B cell (primary cell): ENCODE measurements around the gene CDC25C. TPM values are rescaled to one million over a fixed set of nuclear protein-coding genes. Genes with fewer than 3 reads are reported as not detected.
"Not testable (repeated sequence)": the region's sequence is repeated elsewhere in the genome, so short reads cannot be mapped to it uniquely, and the experiment has no call there.

ENCODE experiments used
- ATAC-seq: fragments of 200-7000 bp; cut with Tn5 transposase; one replicate; pipeline ENCODE4 v1.10.0; 2021; ENCODE audit warnings: low read depth, mild to moderate bottlenecking, moderate number of reproducible peaks, moderate library complexity
- CTCF ChIA-PET: fragments of 350-600 bp; sonication (Branson Sonifier 250); formaldehyde crosslinking; loops from one replicate; lab custom pipeline; 2021; ENCODE audit warnings: antibody characterized with exemption, inconsistent platforms; lab: Charles Lee
- POLR2A ChIA-PET: fragments of 350-600 bp; sonication (Branson Sonifier 250); formaldehyde crosslinking; loops from one replicate; lab custom pipeline; 2021; ENCODE audit warnings: antibody characterized with exemption; lab: Charles Lee
- DNase-seq: peaks from one replicate; pipeline ENCODE4 v3.0.0; 2013
- H2AFZ ChIP-seq: 2 replicates; pipeline ENCODE4 v1.6.1; 2012; ENCODE audit warnings: mild to moderate bottlenecking, low read depth, low read length; ENCODE audit not compliant: insufficient read depth, poor library complexity, severe bottlenecking
- H3K27ac ChIP-seq, 2 donors: 1 replicate in 1 of 2; 2 replicates in 1 of 2; pipeline ENCODE4 v1.5.1; 2012 to 2013; ENCODE audit warnings: low read length in 2 of 2, mild to moderate bottlenecking in 2 of 2, moderate library complexity in 1 of 2
- H3K27me3 ChIP-seq, 4 experiments: fragments of 200-600 bp in 1 of 4; sonication (generic) in 1 of 4; replicated peaks in 1 of 4; 1 replicate in 2 of 4; 2 replicates in 2 of 4; pipeline versions ENCODE4 v1.6.1 to v1.7.0; 2013 to 2016; ENCODE audit warnings: low read length in 3 of 4, mild to moderate bottlenecking in 2 of 4, mixed read lengths in 1 of 4, moderate library complexity in 1 of 4; ENCODE audit not compliant: insufficient read depth in 4 of 4, control insufficient read depth in 3 of 4; ENCODE audit errors: control extremely low read depth in 1 of 4
- H3K36me3 ChIP-seq, 2 experiments: replicated peaks in 1 of 2; 1 replicate in 1 of 2; 2 replicates in 1 of 2; pipeline versions ENCODE4 v1.6.1 to v1.7.1; 2013; ENCODE audit warnings: low read length in 1 of 2; ENCODE audit not compliant: insufficient read depth in 2 of 2, control insufficient read depth in 1 of 2; ENCODE audit errors: control extremely low read depth in 1 of 2, extremely low read depth in 1 of 2
- H3K4me1 ChIP-seq, 2 donors: fragments of 200-600 bp in 1 of 2; sonication (generic) in 1 of 2; 1 replicate in 1 of 2; 2 replicates in 1 of 2; pipeline versions ENCODE4 v1.5.1 to v1.6.1; 2013 to 2017; ENCODE audit warnings: low read length in 2 of 2; ENCODE audit not compliant: control insufficient read depth in 2 of 2, insufficient read depth in 2 of 2
- H3K4me2 ChIP-seq: replicated peaks from 2 replicates; pipeline ENCODE3; 2012; ENCODE audit warnings: mild to moderate bottlenecking, low read depth, low read length; ENCODE audit not compliant: poor library complexity, severe bottlenecking
- H3K4me3 ChIP-seq, 5 experiments: fragments of 200-600 bp in 1 of 5; sonication (generic) in 1 of 5; 1 replicate in 3 of 5; 2 replicates in 2 of 5; pipeline versions ENCODE4 v1.5.1 to v1.7.0; 2011 to 2016; ENCODE audit warnings: low read length in 4 of 5, mild to moderate bottlenecking in 4 of 5, low read depth in 2 of 5, control low read depth in 1 of 5, moderate library complexity in 1 of 5; ENCODE audit not compliant: insufficient read depth in 1 of 5; ENCODE audit errors: control extremely low read depth in 1 of 5, extremely low read depth in 1 of 5
- H3K79me2 ChIP-seq: fragments of 200-600 bp; sonication (generic); one replicate; pipeline ENCODE4 v1.6.0; 2016; ENCODE audit warnings: low read length; ENCODE audit not compliant: control insufficient read depth, insufficient read depth
- H3K9ac ChIP-seq: fragments of 200-600 bp; sonication (generic); 2 replicates; pipeline ENCODE4 v1.6.1; 2017; ENCODE audit warnings: mild to moderate bottlenecking, low read length, moderate library complexity
- H3K9me3 ChIP-seq, 3 donors: one replicate each; pipeline versions ENCODE4 v1.6.1 to v1.7.1; 2013; ENCODE audit warnings: low read length in 2 of 3; ENCODE audit not compliant: control insufficient read depth in 2 of 3, insufficient read depth in 1 of 3; ENCODE audit errors: control extremely low read depth in 1 of 3
- H4K20me1 ChIP-seq: 2 replicates; pipeline ENCODE4 v1.6.0; 2012; ENCODE audit warnings: mild to moderate bottlenecking, low read length; ENCODE audit not compliant: insufficient read depth, control insufficient read depth, poor library complexity, severe bottlenecking
- H3K27ac Mint-ChIP-seq: one replicate; pipeline ENCODE4 v1.8.0; 2021; ENCODE audit warnings: mixed read lengths
- H3K27me3 Mint-ChIP-seq: one replicate; pipeline ENCODE4 v1.8.0; 2021; ENCODE audit warnings: mixed read lengths
- H3K4me1 Mint-ChIP-seq: one replicate; pipeline ENCODE4 v1.8.0; 2021; ENCODE audit warnings: mixed read lengths
- H3K4me3 Mint-ChIP-seq: one replicate; pipeline ENCODE4 v1.8.0; 2021; ENCODE audit warnings: mixed read lengths
- H3K9me3 Mint-ChIP-seq: one replicate; pipeline ENCODE4 v1.8.0; 2022; ENCODE audit warnings: mixed read lengths; ENCODE audit not compliant: insufficient read depth
- CTCF ChIP-seq: fragments of 200-600 bp; IDR thresholded peaks from one replicate; pipeline ENCODE4 v1.8.0; 2022; ENCODE audit warnings: antibody characterized with exemption, mild to moderate bottlenecking
- EZH2 ChIP-seq: IDR thresholded peaks from 2 replicates; pipeline ENCODE4 v1.6.1; 2012; ENCODE audit warnings: borderline replicate concordance, low read depth, mild to moderate bottlenecking, moderate library complexity, low read length; ENCODE audit not compliant: insufficient read depth, poor library complexity, severe bottlenecking
- WGBS: methylation state at CpG from one replicate; pipeline ENCODE4 v1.1.5; 2013; ENCODE audit warnings: missing lambda C conversion rate; ENCODE audit not compliant: insufficient coverage; 5-methylcytosine and 5-hydroxymethylcytosine counted together
- intact Hi-C: fragments of 100-400 bp; cut with micrococcal nuclease; formaldehyde crosslinking; loops from one replicate; pipeline ENCODE4 v1.10.0; 2022
- polyA plus RNA-seq: library from polyadenylated mRNA; depleted of rRNA; stranded (reverse); fragments of >200 nt; gene quantifications from 2 replicates; pipeline ENCODE4 v1.2.3, GENCODE V29; 2012
- total RNA-seq, 2 donors: library from RNA; stranded (reverse); fragments of 120-200 nt in 1 of 2; gene quantifications; 1 replicate in 1 of 2; 2 replicates in 1 of 2; pipeline versions ENCODE4 v1.2.3 to v1.2.4, GENCODE V29; 2013 to 2022

CDC25C gene
- total and polyA plus RNA-seq, 2 donors (not counting 1 experiment from before 2014, with no cell fraction given) = 0.03 TPM; not detected in 1

GRCh38 chr5:138252944-138253343 is 78.7 kb downstream of the CDC25C start:
- Histone ChIP-seq H3K4me1 (no peaks in the 10 kb centered on the region), H3K27me3 (no peaks in the 10 kb centered on the region), H3K4me3 (no peak overlapping the region), H3K9me3 (no peaks in the 10 kb centered on the region), H3K36me3 (no peaks in the 10 kb centered on the region), H3K79me2 (no peaks in the 10 kb centered on the region), H2AFZ (no peak overlapping the region), H4K20me1 (no peaks in the 10 kb centered on the region), H3K4me2 (no peak overlapping the region), H3K9ac (no peak overlapping the region), H3K27ac (no peak overlapping the region)
- no peak for ATAC-seq
- Mint-ChIP-seq H3K27ac (no peak overlapping the region), H3K4me3 (no peak overlapping the region), H3K9me3 (no peaks in the 10 kb centered on the region), H3K4me1 (no peaks in the 10 kb centered on the region), H3K27me3 (peaks cover 22% of the 10 kb centered on the region)
- 87% methylated on average over 3 of the region's 3 CpGs for WGBS
- DNase-seq = no peak
- intact Hi-C loops = no loop called here
- ChIA-PET CTCF (interaction anchor here (0.8 kb wide), 1 partner anchor 175 kb away, joined by 3 read pairs; no protein-coding TSS in a partner anchor), POLR2A (no interaction called here)
- TF ChIP-seq CTCF (no peak), EZH2 (no peak)

DNA sequence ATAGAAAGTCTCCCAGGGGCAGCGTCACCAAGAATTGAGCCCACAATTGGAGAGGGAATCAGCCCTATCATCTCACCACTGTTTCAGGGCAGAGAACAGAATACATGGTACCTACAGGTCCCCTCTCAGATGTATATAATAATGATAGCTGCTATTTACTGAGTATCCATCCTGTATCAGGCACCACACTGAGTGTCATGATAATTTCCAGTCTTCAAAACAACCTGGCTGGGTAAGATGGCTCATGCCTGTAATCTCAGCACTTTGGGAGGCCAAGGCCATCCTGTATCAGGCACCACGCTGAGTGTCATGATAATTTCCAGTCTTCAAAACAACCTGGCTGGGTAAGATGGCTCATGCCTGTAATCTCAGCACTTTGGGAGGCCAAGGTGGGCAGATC is 83.8 kb downstream of the CDC25C start:
- peaks cover 0 to 13% (median 8%) of the 10 kb centered on the region in 4 experiments for H3K27me3 ChIP-seq
- peaks cover 29% of the 10 kb centered on the region for H3K27me3 Mint-ChIP-seq
- H3K4me2 ChIP-seq, ATAC-seq, H3K9me3 ChIP-seq, H4K20me1 ChIP-seq, H3K4me1 ChIP-seq, H2AFZ ChIP-seq, H3K36me3 ChIP-seq, H3K79me2 ChIP-seq, H3K27ac ChIP-seq, H3K27ac Mint-ChIP-seq, intact Hi-C loops, H3K4me3 Mint-ChIP-seq, H3K9ac ChIP-seq, H3K9me3 Mint-ChIP-seq, DNase-seq, H3K4me1 Mint-ChIP-seq, H3K4me3 ChIP-seq, CTCF ChIA-PET: not testable (repeated sequence)
- 100% methylated on average over 2 of the region's 2 CpGs for WGBS
- POLR2A ChIA-PET = interaction anchor here (0.7 kb wide), 1 partner anchor 219 kb away, joined by 3 read pairs; no protein-coding TSS in a partner anchor
